ENCODE results near the gene HNRNPU.

HNRNPU gene

DNA sequence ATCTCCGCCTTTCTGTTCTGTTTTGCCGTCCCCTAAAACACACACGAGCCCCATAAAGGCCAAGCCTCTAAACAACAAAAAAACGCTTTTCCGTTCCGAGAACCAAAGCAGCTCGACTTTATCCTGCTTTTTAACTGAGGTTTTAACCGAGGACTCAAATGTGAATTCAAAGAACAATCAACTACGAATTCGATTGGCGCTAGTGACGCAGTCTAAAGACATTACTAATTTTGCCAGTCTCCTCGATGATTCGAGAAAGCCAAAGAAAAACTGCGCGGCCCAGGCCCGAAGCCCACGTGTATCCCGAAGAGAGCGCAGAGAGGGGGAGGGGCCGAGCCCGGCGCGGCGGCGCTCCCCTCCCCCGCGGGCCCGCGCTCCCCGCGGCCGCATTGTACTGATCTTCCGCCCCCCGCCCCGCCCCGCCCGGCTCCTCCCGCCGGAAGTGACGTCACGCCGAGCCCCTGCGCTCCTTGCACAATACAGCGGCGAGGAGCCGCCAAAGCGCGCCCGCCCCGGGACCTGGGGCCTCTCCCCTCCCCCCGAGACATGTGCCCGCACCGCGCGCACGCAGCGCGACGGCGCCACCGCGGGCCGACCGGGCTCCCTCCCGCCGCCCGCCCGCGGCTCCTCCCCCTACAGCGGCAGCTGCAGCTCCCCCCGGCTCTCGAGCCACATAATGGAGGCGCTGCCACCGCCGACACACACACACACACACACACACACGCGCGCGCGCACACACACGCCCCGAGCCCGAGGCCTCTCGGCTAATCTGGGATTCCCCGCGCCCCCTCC is 1.4 kb downstream of the HNRNPU start:
- DNase-seq (ENCODE audit: low read depth in 2 of 2), result peak; percentile 98

DNA sequence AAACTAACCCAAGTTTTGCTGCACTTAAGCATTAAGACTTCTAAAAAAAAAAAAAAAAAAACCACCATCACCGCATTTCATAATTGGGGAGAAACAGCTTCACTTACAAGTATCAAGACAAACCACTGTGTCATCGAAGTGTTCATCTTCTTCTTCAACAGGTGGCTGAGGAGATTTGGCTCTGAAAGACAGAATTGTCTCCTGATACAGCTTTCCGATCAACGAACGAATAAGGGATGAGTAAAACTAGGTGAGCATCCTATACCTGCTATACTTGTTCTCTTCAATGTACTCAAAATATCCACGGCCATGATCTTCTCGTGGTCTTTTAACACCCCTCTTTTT is 2.0 kb downstream of the HNRNPU start:
- DNase-seq (ENCODE audit: low read depth in 2 of 2), result no peak

DNA sequence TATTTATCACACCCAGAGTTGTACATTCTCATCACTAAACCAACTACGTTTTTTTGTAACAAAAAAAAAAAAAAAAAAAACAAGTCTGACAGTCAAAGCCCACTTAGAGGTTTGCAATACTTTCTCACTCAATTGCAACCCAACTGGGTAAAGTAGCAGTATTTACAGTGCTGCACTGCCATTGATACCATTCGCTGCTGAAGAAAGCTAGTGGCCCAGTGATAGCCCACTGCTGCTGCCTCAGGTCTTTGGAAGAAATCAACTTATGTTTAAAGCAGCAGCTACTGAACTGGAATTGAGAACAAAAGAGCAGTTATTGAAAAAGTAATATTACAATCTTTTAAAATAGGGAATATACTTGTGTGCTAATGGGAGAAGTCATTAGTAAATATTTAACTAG is 2.7 kb downstream of the HNRNPU start:
- no peak for DNase-seq (ENCODE audit: low read depth in 2 of 2)

DNA sequence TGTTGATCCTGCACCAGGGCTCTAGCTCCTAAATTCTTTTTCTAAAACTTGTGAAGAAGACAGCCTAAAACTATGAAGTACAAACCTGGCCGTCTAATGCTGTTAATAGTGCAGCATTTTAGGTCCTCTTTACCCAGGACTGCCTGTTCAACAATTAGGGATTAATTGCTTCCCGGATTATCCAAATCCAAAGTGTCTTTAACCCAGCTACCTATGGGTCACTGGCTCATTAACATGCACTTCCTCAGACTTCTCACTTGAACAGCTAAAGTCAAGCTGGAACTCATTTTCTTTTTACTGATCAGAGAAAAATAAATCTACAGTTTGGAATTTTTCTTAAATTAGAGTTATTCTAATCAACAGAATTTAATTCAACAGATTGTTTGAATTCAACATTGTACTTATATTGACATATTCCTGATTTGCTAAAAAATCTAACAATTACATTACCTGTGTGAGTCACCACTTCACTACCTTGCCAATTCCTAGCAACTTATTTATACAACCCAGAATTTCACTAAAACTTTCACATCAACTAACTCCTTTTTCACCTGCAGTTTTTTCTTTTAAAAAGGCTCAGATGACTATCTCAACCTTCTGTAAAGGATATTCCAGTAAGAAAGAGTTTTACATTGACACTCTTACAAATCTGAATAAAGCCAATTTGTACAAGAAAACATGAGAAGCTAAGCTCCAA is 3.3 kb downstream of the HNRNPU start:
- DNase-seq (ENCODE audit: low read depth in 2 of 2), result no peak

DNA sequence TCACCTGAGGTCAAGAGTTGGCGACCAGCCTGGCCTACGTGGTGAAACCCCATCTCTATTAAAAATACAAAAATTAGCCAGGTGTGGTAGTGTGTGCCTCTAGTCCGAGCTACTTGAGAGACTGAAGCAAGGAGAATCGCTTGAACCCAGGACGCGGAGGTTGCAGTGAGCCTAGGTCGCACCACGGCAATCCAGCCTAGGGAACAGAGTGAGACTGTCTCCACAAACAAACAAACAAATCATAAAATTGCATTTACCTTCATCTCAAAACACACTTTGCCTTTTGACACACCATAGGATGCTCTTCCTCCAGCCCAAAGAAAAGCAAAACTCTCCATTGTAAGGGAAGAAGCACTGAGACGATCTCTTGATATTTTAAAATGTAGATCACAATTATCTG is 4.3 kb downstream of the HNRNPU start:
- no peak for DNase-seq (ENCODE audit: low read depth in 2 of 2)

DNA sequence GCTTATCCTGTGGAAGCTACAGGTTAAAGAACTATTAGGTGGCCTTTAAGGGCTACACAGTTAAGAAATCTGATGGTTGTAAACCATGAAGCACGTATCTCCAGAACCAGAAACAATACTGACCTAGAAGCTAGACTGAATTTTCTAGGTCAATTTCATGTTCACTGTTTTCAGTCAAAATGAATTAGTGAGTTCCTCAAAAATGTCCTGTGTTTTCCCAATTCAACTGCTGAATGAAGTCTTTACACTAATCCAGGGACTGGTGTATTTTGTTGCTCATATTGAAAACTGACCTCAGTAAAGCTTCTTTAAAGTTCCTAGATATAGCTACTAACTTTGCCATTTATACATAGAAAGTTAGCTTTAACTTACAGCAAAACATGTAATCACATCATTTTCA is 6.0 kb downstream of the HNRNPU start:
- no peak for DNase-seq (ENCODE audit: low read depth in 2 of 2)

DNA sequence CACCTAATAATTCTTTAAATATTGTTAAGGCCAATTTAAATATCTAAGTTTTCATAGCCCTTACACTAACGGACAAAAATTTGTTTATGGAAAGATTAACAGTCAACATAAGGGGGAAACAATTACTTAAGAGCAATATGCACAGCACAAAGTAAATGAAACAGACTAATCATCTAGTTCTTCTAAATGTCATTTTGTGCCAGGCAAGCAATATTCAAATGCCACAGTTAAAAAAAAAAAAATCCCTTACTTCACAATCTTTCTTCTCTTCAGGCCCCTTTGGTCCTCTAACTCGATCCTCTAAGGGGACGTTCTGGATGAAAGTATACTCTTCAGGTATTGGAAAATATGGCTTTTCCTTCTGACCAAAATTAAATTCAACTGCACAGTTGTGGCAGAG is 6.6 kb downstream of the HNRNPU start:
- no peak for DNase-seq (ENCODE audit: low read depth in 2 of 2)

DNA sequence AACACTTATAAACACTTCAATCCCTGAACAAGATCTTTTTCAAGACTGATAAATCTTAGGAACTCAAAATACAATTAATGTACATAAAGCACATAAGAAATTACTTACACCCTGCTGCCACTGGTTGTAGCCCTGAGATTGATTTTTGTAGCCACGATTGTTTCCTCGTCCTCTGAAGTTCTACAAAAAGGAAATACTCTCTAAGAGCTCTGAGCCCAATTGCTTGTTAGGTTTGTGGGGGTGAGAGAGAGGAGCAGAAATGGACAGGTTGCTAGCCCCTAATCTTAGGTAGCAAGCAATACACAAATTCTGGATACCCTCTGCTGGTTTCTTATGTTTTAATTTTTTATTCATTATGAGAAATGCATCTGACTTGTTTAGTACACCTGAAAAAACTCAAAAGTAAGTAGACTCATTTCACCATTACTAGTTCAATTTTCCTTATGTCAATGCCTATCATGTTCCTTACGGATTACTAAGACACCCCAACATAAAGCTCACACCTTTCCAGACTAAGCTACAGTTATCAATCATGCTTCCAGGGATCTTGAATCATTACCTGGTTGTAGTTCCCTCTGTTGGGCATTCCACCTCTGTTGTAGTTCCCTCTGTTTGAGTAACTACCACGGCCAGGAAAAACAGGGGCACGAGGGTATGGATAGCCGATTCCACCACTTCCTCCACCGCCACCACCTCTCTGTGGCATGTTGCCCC is 9.3 kb downstream of the HNRNPU start:
- no peak for DNase-seq (ENCODE audit: low read depth in 2 of 2)

DNA sequence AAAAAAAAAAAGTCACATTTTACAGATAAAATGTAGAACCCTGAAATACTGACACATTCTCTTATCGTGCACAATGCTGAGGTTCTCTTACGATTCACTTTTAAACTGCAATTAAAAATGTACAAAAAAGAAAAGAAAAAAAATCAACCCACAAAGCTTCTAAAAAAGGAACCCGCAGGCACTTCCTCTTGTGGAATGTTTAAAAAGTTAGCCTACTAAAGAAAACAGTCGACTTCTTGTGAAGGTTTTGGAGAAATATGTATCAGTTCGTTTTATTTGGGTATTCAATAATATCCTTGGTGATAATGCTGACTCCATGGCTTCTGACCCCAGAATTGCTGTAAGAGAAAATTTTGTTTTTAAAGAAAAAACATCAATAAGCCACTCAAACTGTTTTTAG is 10.2 kb downstream of the HNRNPU start:
- no peak for DNase-seq (ENCODE audit: low read depth in 2 of 2)

DNA sequence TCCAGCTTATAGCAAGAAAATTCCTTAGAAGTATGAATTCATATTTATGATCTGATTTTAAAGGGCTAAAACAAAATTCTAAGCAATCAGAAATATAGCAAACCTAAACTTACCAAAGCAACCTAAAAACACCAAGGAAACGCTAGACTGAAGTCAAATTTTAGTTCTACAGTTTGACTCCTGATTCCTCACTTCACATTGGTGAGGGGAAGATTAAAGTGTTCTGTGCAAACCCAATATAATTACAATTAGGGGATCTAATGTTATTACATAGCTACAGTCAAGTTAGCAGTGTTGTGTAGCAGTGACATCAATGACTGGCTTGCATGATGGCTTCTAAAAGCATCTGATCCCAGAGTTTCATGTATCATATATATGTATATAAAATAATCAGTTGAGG is 11.6 kb downstream of the HNRNPU start:
- DNase-seq (ENCODE audit: low read depth in 2 of 2), result no peak

DNA sequence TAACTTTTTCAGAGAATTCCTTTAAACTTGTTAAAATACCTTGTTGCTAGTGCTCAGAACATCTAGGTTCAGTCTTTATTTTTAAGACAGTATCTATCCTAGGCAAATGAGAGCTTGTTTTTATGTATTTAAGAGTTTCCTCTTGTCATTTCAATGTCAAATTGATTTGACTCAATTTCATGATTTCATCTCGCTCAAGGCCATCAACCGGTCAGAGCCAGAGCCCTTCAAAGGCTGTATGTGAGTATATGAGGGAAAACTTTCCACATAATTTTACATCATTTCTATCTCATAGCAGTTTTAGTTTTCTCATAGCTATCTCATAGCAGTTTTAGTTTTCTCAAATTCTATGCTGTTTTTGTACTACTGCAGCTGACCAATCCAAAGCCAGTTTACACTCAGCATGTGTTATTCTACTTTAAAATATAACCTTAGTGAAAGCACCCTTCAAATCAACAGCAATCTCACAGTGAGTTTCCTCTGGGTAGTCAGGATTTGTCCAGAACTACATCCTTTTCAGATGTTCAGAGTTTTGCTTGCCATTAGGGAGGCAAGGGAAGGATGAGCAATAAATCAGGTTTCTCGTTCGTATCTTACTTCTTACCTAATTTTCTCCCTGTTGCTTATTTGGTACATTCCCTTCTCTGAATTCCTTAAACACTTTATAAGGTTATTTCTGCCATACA is 12.7 kb downstream of the HNRNPU start:
- no peak for DNase-seq (ENCODE audit: low read depth in 2 of 2)

DNA sequence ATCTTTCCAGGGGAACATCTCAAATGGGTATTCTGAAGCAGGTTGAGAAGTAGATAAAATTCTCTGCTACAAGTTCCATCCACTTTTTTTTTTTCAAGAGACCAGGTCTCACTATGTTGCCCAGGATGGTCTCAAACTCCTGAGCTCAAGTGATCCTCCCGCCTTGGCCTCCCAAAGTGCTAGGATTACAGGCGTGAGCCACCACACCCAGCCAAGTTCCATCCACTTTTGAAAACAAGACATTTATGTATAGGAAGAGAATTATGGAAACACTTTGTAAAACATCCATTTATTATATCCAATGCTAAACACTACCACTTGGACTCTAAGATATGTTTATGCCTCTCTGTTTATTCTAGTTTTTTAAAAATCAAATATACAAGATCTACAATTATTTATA is 13.4 kb downstream of the HNRNPU start:
- no peak for DNase-seq (ENCODE audit: low read depth in 2 of 2)

DNA sequence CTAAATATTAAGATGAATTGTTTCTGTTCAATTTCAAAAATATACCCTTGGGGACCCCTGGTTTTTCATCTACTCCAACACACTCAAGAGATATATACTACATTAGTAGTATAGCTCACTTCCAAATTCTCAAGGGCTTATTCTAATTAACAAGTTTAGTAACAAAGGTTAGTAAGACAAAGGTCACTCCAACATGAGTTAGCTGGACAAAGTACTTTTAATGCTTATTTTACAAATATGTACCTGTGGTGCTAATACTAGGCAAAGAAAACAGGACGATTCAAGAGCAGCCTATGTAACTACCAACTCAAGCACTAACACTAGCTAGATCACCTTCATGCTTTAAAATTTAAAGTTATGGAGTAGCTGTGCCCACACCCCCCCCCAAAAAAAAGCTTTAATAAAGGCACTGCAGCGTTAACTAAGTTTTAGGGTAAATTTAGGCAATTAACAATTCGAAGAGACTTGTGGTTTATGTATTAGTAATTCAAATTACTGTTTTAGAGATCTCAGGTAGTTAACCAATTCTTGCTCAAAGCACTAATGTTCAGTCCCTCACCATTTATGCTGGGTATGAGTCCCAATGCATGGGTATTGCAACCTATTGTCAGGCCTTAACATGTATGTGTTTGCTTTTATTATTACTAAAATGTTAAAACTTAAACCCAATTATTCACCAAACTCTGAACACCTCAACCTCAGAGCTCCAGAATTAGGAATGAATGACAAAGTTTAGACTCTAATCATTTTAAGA is 14.1 kb downstream of the HNRNPU start:
- DNase-seq (ENCODE audit: low read depth in 2 of 2), result no peak

DNA sequence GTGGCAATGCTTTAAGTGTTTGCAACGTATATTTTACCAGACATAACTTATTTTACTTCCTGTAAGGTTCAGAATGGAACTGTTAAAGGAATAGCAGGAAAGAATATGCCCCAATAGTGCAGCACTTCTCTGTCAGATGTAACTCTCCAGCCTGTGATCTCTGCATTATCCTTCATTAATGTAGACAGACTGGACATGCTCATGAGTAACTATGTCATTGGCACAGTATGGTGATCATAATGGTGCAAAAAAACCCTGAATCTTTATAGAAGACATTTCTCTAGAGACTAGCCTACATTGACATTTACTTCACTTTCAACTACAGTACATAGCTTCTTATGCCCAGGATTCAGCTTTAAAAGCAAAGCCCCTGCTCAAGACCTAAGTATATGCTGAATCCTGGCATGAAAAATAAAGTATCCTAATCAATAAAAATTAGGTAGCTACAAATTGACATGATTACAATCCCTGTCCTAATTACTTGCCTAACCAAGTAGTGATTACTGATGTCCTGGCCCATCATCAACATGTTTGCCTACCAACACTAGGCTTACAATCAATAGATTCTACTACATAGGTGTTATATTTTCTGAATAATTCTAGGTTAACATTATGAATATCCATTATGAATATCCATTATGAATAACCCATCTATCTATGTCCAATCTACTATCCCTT is 15.0 kb downstream of the HNRNPU start:
- DNase-seq (ENCODE audit: low read depth in 2 of 2), result no peak

DNA sequence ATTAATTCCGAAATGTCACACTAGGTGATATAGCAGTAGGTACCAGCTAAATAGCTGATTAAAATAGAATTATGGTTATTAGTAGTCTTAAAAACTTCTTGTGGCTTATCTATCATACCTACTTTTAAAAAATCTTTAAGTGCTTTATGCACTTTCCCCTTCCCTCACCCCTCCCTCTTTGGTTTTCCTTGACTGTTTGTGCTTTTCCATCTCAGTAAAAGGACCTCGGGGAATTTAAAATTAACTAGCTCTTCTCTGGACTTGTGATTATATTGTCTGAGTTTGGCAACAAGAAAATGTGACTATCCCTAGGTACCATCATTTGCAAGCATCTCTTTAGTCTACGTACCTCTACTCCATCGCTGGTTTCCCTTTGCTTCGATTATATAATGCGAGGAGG is 17.7 kb downstream of the HNRNPU start:
- DNase-seq (ENCODE audit: low read depth in 2 of 2), result no peak

DNA sequence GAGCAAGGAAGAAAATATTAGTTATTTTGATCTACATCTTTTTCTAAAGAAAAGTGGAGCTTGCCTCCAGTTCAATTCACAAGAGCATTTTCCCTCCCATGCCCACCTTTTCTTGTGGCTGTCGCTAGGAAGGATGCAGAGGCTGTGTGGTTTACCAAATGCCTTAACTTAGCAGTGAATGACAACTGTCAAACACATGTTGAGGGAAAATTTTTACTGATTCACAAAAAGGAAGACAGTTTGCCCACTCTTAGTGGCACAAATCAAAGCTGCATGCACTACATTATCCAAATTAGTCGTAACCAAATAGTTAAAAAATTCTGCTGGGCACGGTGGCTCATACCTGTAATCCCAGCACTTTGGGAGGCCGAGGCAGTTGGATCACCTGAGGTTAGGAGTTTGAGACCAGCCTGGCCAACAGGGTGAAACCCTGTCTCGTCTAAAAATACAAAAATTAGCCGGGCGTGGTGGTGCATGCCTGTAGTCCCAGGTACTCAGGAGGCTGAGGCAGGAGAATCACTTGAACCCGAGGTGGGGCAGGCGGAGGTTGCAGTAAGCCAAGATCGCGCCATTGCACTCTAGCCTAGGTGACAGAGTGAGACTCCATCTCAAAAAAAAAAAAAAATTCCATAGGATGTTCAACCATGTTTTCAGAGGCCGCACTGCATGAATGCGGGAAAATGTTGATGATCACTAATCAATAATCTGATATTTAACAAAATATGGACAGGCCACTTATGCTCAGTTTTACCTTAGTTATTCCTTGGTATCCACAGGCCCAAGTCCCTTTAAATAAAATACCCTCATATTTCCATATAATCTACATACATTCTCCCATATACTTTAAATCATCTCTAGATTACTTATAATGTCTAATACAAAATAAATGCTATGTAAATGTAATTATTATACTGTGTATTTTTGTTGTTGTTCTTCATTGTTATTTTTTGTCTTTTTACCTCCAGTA is 19.9 kb downstream of the HNRNPU start:
- no peak for DNase-seq (ENCODE audit: low read depth in 2 of 2)

DNA sequence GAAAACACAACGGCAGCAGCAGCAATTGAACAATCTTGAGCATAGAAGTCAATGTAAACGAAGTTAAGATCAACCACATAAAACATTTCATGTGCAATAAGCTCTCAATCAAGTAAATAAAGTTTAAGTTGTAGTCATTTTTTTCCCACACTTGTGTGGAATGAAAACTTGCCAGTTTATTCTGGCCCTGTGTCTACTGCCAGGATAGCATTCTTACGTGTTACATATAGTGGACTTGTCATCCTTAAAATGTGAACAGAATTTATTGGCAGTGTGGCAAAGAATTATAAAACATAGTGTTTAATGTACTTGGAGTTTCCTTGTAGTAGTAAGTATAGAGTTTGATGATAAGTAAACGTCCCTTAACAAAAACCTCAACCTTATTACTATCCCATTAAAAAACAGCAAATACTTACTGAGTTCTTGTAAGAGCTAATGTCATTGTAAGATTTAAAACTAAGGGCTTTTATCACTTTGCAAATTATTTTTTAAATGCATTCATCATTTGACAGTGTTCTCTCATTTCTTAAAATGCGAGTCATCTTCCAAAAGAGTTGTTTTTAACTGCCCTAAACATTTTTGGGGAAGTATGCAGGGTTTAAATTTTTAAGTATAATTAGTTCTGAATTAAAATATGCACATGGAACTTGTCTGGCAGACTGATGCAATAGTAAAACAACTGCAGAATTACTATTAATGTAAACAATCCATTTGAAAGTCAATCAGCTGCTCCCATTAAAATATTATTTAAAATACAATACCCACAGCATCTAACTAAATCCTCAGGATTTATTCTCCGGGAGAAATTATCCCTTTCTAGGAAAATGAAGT is 21.0 kb downstream of the HNRNPU start:
- DNase-seq (ENCODE audit: low read depth in 2 of 2), result no peak

DNA sequence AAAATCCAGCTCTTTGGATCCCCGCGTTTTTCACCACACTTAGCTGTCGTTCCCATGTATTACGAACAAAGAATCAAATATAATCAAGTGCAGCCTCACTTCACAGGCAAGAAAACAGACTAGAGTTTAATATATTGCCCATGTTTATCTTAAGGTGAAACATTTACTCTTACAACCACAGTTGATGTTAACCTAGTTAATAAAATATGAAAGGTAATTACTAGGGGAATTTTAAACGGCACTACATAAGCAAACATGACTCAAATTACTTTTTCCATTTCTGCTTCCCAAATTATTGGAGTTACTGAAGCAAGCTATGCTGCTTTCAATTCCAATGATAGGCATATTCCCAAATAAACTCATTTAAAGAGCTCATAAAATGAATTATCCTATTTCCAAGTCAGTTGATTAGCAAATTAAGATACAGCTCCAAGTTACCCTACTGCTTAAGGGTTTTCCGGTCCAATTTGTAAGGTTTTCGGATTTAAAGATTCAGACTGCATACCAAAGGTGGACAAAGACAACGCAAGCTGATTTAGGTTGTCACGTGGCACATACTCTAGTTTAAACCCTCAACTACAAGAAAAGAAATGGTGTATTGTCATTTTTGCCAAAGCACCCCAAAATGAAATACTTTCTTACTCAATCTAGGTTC is 22.9 kb downstream of the HNRNPU start:
- DNase-seq (ENCODE audit: low read depth in 2 of 2), result no peak
